OCI-LY1 (cell line): ENCODE data around the gene SLC4A1.

Source experiments
- EZH2 ChIP-seq: fragments of 200-600 bp; sonication (generic), shearing (Covaris generic); IDR thresholded peaks from 2 replicates; pipeline ENCODE4 v1.8.0; 2017; ENCODE audit warnings: borderline replicate concordance, mixed run types, mild to moderate bottlenecking, antibody characterized with exemption, low read length, moderate library complexity, mixed read lengths
- TF ChIP-seq, protein P1 (sequence below): fragments of 200-600 bp; sonication (generic), shearing (Covaris generic); IDR thresholded peaks from 2 replicates; pipeline ENCODE4 v1.5.1; 2017; ENCODE audit warnings: mild to moderate bottlenecking, antibody characterized with exemption, low read length, moderate library complexity, mixed read lengths

DNA sequence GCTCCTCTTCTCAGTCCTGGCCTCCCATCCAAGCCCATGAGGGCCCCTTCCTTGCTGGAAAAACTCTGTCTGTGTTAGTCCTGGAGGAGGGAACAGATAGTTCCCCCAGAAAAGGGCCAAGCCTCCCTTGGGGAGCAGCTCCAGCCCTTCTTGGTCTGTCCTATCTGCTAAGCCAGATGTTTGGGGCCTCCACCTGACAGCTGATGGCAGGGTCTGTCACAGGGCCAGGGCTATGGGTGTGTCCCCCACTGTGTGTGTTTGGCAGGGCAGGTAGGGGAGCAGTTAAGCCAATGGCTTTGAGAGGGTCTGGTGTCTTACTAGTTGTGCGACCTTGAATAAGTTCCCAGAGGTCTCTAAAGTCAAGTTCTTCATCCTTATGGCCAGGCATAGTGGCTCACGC lies 13.6 kb upstream of the SLC4A1 start:
- TF ChIP-seq, protein P1, sequence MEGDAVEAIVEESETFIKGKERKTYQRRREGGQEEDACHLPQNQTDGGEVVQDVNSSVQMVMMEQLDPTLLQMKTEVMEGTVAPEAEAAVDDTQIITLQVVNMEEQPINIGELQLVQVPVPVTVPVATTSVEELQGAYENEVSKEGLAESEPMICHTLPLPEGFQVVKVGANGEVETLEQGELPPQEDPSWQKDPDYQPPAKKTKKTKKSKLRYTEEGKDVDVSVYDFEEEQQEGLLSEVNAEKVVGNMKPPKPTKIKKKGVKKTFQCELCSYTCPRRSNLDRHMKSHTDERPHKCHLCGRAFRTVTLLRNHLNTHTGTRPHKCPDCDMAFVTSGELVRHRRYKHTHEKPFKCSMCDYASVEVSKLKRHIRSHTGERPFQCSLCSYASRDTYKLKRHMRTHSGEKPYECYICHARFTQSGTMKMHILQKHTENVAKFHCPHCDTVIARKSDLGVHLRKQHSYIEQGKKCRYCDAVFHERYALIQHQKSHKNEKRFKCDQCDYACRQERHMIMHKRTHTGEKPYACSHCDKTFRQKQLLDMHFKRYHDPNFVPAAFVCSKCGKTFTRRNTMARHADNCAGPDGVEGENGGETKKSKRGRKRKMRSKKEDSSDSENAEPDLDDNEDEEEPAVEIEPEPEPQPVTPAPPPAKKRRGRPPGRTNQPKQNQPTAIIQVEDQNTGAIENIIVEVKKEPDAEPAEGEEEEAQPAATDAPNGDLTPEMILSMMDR, result no peak
- TF ChIP-seq EZH2, result no peak
